WERI-Rb-1 (cell line): Measurements from ENCODE around the gene KRT24.

Experiments used
- DNase-seq: peaks from one replicate; pipeline ENCODE4 v3.0.0-alpha.2; 2020
- H3K27ac ChIP-seq: fragments of 250-450 bp; sonication (Bioruptor Pico); 2 replicates; pipeline ENCODE4 v1.5.1; 2020; ENCODE audit warnings: mild to moderate bottlenecking, moderate library complexity
- H3K27me3 ChIP-seq: fragments of 250-450 bp; sonication (Bioruptor Pico); 2 replicates; pipeline ENCODE4 v1.5.1; 2021; ENCODE audit warnings: mild to moderate bottlenecking, low read depth, moderate library complexity; ENCODE audit not compliant: insufficient read depth, severe bottlenecking
- H3K36me3 ChIP-seq: fragments of 250-450 bp; sonication (Bioruptor Pico); 2 replicates; pipeline ENCODE4 v1.5.1; 2020; ENCODE audit warnings: mild to moderate bottlenecking, moderate library complexity
- H3K4me3 ChIP-seq: 2 replicates; pipeline ENCODE4 v1.5.1; 2011; ENCODE audit warnings: low read depth, mild to moderate bottlenecking, control low read depth, low read length
- H3K9me3 ChIP-seq: fragments of 250-450 bp; sonication (Bioruptor Pico); 2 replicates; pipeline ENCODE4 v1.5.1; 2021; ENCODE audit warnings: mild to moderate bottlenecking, moderate library complexity; ENCODE audit not compliant: severe bottlenecking
- TF ChIP-seq, protein P1 (sequence below): IDR thresholded peaks from 2 replicates; pipeline ENCODE4 v1.5.1; 2011; ENCODE audit warnings: low read depth, mild to moderate bottlenecking, control low read depth, inconsistent platforms, low read length

Gene KRT24

GRCh38 chr17:40675905-40676304 is 27.6 kb downstream of the KRT24 start:
- H3K27me3 ChIP-seq, result peaks cover 95% of the 10 kb centered on the region
- TF ChIP-seq, protein P1, sequence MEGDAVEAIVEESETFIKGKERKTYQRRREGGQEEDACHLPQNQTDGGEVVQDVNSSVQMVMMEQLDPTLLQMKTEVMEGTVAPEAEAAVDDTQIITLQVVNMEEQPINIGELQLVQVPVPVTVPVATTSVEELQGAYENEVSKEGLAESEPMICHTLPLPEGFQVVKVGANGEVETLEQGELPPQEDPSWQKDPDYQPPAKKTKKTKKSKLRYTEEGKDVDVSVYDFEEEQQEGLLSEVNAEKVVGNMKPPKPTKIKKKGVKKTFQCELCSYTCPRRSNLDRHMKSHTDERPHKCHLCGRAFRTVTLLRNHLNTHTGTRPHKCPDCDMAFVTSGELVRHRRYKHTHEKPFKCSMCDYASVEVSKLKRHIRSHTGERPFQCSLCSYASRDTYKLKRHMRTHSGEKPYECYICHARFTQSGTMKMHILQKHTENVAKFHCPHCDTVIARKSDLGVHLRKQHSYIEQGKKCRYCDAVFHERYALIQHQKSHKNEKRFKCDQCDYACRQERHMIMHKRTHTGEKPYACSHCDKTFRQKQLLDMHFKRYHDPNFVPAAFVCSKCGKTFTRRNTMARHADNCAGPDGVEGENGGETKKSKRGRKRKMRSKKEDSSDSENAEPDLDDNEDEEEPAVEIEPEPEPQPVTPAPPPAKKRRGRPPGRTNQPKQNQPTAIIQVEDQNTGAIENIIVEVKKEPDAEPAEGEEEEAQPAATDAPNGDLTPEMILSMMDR, result no peak
- no peak for DNase-seq

GRCh38 chr17:40672654-40673053 is 30.9 kb downstream of the KRT24 start:
- no peak for DNase-seq
- Histone ChIP-seq H3K9me3 (no peaks in the 10 kb centered on the region), H3K36me3 (no peaks in the 10 kb centered on the region), H3K27ac (no peak overlapping the region), H3K27me3 (peaks cover 89% of the 10 kb centered on the region), H3K4me3 (no peak overlapping the region)
- TF ChIP-seq, protein P1, result no peak

More at GRCh38 chr17:40675905-40676304, 27.6 kb downstream of the KRT24 start:
- no peak overlapping the region for H3K27ac ChIP-seq
- no peaks in the 10 kb centered on the region for H3K9me3 ChIP-seq
- H3K36me3 ChIP-seq, result no peaks in the 10 kb centered on the region
- H3K4me3 ChIP-seq, result no peak overlapping the region

DNA sequence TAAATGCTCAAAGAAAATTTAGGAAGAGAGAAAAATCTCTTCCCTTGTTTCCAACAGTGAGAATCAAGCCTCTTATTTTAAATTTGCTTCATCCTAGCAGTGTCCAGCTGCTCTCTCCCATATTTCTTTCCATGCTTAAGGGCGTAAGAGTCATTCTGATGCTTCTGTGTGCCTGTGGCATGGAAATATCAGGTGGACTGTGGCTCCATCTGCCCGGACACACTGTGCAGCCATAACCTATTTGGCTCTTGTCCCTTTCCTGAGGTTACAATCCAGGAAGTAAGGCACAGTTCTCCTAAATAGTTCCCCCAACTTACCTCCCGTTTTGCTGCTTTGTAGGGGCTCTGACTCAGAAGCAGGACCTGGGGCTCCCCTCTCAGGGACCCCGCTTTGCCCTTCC is 32.3 kb downstream of the KRT24 start:
- Histone ChIP-seq H3K36me3 (no peaks in the 10 kb centered on the region), H3K4me3 (no peak overlapping the region), H3K27ac (no peak overlapping the region), H3K9me3 (no peaks in the 10 kb centered on the region), H3K27me3 (peaks cover 80% of the 10 kb centered on the region)
- DNase-seq, result no peak
- TF ChIP-seq, protein P1, result no peak

- TF ChIP-seq, protein P1, result no peak
- DNase-seq, result no peak
- H3K9me3 ChIP-seq, result no peaks in the 10 kb centered on the region
- peaks cover 76% of the 10 kb centered on the region for H3K27me3 ChIP-seq
- no peak overlapping the region for H3K4me3 ChIP-seq
- no peaks in the 10 kb centered on the region for H3K36me3 ChIP-seq
- H3K27ac ChIP-seq, result no peak overlapping the region
Measured at GRCh38 chr17:40666331-40666730, 37.2 kb downstream of the KRT24 start.

DNA sequence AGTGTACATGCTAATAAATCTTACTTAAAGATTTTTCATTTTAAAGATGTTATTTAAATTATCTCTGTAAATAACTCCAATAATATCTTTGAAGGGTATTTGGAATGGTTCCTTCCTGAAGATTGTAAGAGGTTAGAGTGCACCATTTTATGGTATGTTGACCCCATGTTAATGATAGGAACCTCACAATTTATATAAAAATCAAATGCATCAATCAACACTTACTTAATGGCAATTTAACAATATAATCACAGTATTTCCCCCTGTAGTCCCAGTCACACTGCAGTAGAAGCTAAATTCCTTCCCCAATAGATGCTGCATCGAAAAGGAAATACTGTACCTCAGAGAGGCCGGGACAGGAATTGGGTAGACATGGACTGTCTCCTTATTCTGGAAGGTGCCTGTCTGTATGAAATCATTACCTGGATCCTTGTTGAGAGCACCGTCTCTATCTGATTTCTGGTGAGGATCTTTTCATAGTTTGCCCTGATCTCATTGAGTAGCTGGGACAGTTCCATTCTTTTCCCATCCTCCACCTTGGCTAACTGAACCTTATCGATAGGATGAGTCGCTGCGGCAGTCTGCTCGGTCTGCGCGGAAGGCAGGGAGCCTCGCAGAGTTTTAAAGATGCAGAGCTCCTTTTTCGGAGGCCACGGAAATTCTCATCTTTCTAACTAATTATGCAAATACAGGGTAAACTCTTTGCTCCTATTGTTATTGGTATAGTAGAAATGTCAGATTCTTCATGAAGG is 38.8 kb downstream of the KRT24 start, which contains the start of gene KRT222:
KRT222 (minus strand) TSS at position 596 of the 752 bp plus-strand sequence; CDS start at position 518, 78 bp downstream.
- Histone ChIP-seq H3K27me3 (peaks cover 64% of the 10 kb centered on the region), H3K27ac (no peak within 1 kb of the TSS), H3K9me3 (no peaks in the 10 kb centered on the region), H3K4me3 (no peak within 1 kb of the TSS), H3K36me3 (no peaks in the 10 kb centered on the region)
- TF ChIP-seq, protein P1, result no peak
- DNase-seq, result no peak
